HepG2 (cell line): ENCODE measurements around the gene KANSL1L. TPM values are rescaled to one million over a fixed set of nuclear protein-coding genes. Genes with fewer than 3 reads are reported as not detected.

ENCODE experiments used
- ATF7-NPFF ChIP-seq: sonication (generic); formaldehyde crosslinking; IDR thresholded peaks from 2 replicates; pipeline ENCODE4 v1.8.1; 2023; ENCODE audit warnings: mild to moderate bottlenecking, low read depth, missing genetic modification reagents, moderate library complexity
- GMEB2 ChIP-seq: IDR thresholded peaks from 2 replicates; pipeline ENCODE4 v1.6.1; 2016; ENCODE audit warnings: missing biosample characterization, missing genetic modification reagents, low read depth
- GRHL1 ChIP-seq: sonication (generic); formaldehyde crosslinking; conservative IDR thresholded peaks from 2 replicates; pipeline ENCODE4 v1.8.0; 2022; ENCODE audit warnings: missing genetic modification reagents
- KAT8 ChIP-seq: IDR thresholded peaks from 2 replicates; pipeline ENCODE4 v1.6.1; 2016; ENCODE audit warnings: missing genetic modification reagents, missing compliant biosample characterization
- KDM2A ChIP-seq: sonication (generic); formaldehyde crosslinking; IDR thresholded peaks from 2 replicates; pipeline ENCODE4 v1.4.0; 2020; ENCODE audit warnings: low read depth, missing genetic modification reagents, borderline replicate concordance
- KIAA2018 ChIP-seq: sonication (generic); formaldehyde crosslinking; IDR thresholded peaks from 2 replicates; pipeline ENCODE4 v1.5.0; 2020; ENCODE audit warnings: mild to moderate bottlenecking, missing genetic modification reagents, borderline replicate concordance
- MAFG ChIP-seq: sonication (generic); formaldehyde crosslinking; IDR thresholded peaks from 2 replicates; pipeline ENCODE4 v1.5.1; 2020; ENCODE audit warnings: mild to moderate bottlenecking, missing genetic modification reagents
- RORA ChIP-seq: sonication (generic); formaldehyde crosslinking; IDR thresholded peaks from 2 replicates; pipeline ENCODE4 v1.5.0; 2020; ENCODE audit warnings: mild to moderate bottlenecking, missing genetic modification reagents, moderate library complexity
- RXRA ChIP-seq: sonication (generic); formaldehyde crosslinking; IDR thresholded peaks from 2 replicates; pipeline ENCODE4 v1.5.1; 2020; ENCODE audit warnings: missing genetic modification reagents
- WIZ ChIP-seq: sonication (generic); formaldehyde crosslinking; IDR thresholded peaks from 2 replicates; pipeline ENCODE4 v1.5.1; 2020; ENCODE audit warnings: mild to moderate bottlenecking, missing genetic modification reagents
- ZNF136 ChIP-seq: sonication (generic); formaldehyde crosslinking; IDR thresholded peaks from 2 replicates; pipeline ENCODE4 v1.8.1; 2022; ENCODE audit warnings: low read depth, mild to moderate bottlenecking, moderate library complexity, missing genetic modification reagents
- ZNF333 ChIP-seq: sonication (generic); formaldehyde crosslinking; IDR thresholded peaks from 2 replicates; pipeline ENCODE4 v1.4.0; 2020; ENCODE audit warnings: mild to moderate bottlenecking, missing genetic modification reagents, borderline replicate concordance
- ZNF510 ChIP-seq: sonication (generic); formaldehyde crosslinking; IDR thresholded peaks from 2 replicates; pipeline ENCODE4 v1.4.0; 2020; ENCODE audit warnings: low read depth, mild to moderate bottlenecking, missing genetic modification reagents
- ZNF598 ChIP-seq: sonication (generic); formaldehyde crosslinking; IDR thresholded peaks from 2 replicates; pipeline ENCODE4 v1.5.1; 2020; ENCODE audit warnings: mild to moderate bottlenecking, missing genetic modification reagents, borderline replicate concordance
- ZNF629 ChIP-seq: sonication (generic); formaldehyde crosslinking; conservative IDR thresholded peaks from 2 replicates; pipeline ENCODE4 v1.5.0; 2020; ENCODE audit warnings: missing genetic modification reagents
- ZNF703 ChIP-seq: sonication (generic); formaldehyde crosslinking; IDR thresholded peaks from 2 replicates; pipeline ENCODE4 v1.5.1; 2020; ENCODE audit warnings: missing genetic modification reagents, mild to moderate bottlenecking, moderate library complexity, borderline replicate concordance
- ZNF879 ChIP-seq: sonication (generic); formaldehyde crosslinking; IDR thresholded peaks from 2 replicates; pipeline ENCODE4 v1.8.1; 2023; ENCODE audit warnings: missing genetic modification reagents
- polyA plus RNA-seq, 8 experiments: library from polyadenylated mRNA; depleted of rRNA in 3 of 8; stranded (reverse) in 7 of 8; unstranded in 1 of 8; fragments of >200 nt; fragmentation: Illumina TruSeq in 4 of 8; extraction: Trizol in 4 of 8; gene quantifications; 2 replicates each; pipeline versions ENCODE4 v1.2.1 to v1.2.3, GENCODE V29; 2011 to 2016; ENCODE audit warnings: low read depth in 4 of 8, missing spikeins in 1 of 8, mixed read lengths in 1 of 8; ENCODE audit not compliant: insufficient read depth in 1 of 8
- total RNA-seq, 5 experiments: library from RNA; depleted of rRNA; stranded (reverse); fragments of >200 nt; fragmentation: Illumina TruSeq; extraction: Trizol; gene quantifications; 2 replicates each; pipeline ENCODE4 v1.2.3, GENCODE V29; 2016; ENCODE audit warnings: low read depth in 1 of 5

KANSL1L gene
- total and polyA plus RNA-seq, 2 of the 13 experiments (the other 11 are each of a cell fraction or from before 2014, with no cell fraction given) = 5.4 to 10.3 TPM

- TF ChIP-seq KAT8 (CRISPR knock-in tag) (peak; percentile 97), GRHL1 (CRISPR knock-in tag) (no peak), KIAA2018 (no peak), ZNF879 (CRISPR knock-in tag) (0 out of 2 replicates have a peak, but pooled peaks have one; percentile 76), ZNF703 (CRISPR knock-in tag) (no peak), WIZ (CRISPR knock-in tag) (peak; percentile 94), ZNF598 (CRISPR knock-in tag) (peak; percentile 99), MAFG (no peak), RORA (no peak), ZNF333 (CRISPR knock-in tag) (peak; percentile 62; the same call in 1 of the 2 replicates), GMEB2 (CRISPR knock-in tag) (peak; percentile 61), RXRA (CRISPR knock-in tag) (peak; percentile 63), KDM2A (CRISPR knock-in tag) (peak; percentile 82), ZNF629 (CRISPR knock-in tag) (no peak), ZNF510 (CRISPR knock-in tag) (0 out of 2 replicates have a peak, but pooled peaks have one; percentile 52), ZNF136 (CRISPR knock-in tag) (no peak), ATF7-NPFF (CRISPR knock-in tag) (no peak)
These were observed 168.8 kb downstream of the KANSL1L start, which contains the start of gene RPE (continued) for GRCh38 chr2:210002158-210003157.
